Subcutaneous adipose tissue (tissue), 4 donors: ENCODE measurements around the gene OLFM1. TPM values are rescaled to one million over a fixed set of nuclear protein-coding genes. Genes with fewer than 3 reads are reported as not detected.

Source experiments
- total RNA-seq, 4 donors: library from RNA; depleted of rRNA; stranded (reverse); fragments of >200 nt; gene quantifications; one replicate each; pipeline ENCODE4 v1.1.0, GENCODE V29; 2016
- TF ChIP-seq, protein P1 (sequence below): fragments of 450-650 bp; IDR thresholded peaks from one replicate; pipeline ENCODE4 v1.5.1; 2016; ENCODE audit warnings: low read depth, mild to moderate bottlenecking, control low read depth, antibody characterized with exemption, moderate library complexity

The OLFM1 gene
- total RNA-seq, 4 donors from 2014 or later, result 10.9 to 25.6 (median 22.8) TPM

DNA sequence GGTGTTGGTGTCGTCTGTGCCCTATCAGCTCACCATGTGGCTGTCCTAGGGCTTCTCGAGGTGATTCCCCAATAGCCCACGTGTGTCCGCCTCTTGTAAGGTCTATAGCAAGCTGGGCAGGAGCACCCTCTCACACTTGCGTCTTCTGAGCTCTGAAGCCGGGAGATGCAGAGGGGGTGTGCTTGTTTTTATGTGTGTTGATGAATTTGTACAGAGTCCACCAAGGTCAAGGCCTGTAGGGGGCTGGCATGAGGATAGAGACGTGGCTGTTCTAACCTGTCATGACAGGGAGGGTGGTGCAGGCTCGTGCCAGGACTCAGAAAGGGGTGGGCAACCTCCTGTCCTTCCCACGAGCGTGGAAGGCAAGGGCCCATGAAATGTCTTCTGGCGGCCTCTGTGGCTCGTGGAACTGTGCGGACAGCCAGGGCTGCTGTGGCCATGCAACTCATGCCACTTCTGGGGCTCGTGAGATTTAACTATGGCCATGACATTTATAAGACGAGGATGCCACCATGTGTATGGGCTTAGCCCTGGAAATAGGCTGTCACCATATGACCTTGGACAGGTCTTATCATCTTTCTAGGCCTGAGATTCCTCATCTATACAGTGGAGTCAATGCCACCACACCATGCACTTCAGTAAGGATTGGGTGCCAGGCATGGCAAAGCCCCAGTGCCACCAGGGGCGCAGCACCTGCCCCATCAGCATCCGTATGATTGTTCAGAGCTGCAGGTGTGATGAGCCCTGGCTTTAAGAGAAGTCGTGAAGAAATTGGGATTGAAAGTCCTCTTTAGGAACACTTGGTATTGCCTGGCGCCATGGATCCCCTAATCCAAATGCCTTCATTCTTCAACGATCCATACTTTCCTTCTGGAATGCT lies 2.3 kb upstream of the OLFM1 start:
- TF ChIP-seq, protein P1, sequence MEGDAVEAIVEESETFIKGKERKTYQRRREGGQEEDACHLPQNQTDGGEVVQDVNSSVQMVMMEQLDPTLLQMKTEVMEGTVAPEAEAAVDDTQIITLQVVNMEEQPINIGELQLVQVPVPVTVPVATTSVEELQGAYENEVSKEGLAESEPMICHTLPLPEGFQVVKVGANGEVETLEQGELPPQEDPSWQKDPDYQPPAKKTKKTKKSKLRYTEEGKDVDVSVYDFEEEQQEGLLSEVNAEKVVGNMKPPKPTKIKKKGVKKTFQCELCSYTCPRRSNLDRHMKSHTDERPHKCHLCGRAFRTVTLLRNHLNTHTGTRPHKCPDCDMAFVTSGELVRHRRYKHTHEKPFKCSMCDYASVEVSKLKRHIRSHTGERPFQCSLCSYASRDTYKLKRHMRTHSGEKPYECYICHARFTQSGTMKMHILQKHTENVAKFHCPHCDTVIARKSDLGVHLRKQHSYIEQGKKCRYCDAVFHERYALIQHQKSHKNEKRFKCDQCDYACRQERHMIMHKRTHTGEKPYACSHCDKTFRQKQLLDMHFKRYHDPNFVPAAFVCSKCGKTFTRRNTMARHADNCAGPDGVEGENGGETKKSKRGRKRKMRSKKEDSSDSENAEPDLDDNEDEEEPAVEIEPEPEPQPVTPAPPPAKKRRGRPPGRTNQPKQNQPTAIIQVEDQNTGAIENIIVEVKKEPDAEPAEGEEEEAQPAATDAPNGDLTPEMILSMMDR, result no peak

DNA sequence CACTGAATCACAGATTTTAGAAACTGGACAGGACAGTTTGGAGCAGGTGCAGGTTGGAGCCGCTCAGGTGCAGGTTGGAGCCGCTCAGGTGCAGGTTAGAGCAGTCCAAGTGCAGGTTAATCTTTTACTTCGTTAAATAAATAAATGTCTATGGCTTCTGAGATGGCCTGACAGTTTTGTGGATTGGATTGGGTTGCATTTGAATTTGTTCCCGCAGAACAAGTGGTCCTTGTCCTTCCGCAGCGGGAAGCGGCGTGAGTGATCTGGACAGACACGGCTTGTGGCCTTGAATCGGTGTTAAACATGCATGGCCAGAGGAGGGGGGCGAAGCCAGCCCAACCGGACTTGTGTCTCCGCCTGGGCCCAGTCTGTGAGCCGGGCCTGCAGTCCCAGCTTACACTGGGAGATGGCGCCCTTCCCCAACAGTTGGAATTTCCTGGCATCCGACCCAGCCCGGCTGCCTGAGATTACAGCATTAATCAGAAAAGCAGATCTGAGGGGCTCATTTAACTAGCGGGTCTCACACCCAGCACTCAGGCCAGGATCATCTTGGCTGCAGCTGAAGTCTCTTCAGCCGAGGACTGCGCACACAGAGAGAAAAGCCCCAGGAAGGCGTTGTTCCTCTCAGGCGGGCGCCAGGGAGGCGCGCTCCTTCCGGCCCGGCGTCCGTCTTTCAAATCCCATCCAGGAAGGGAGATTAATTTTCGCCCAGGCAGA lies 1.5 kb upstream of the OLFM1 start:
- TF ChIP-seq, protein P1, result no peak

DNA sequence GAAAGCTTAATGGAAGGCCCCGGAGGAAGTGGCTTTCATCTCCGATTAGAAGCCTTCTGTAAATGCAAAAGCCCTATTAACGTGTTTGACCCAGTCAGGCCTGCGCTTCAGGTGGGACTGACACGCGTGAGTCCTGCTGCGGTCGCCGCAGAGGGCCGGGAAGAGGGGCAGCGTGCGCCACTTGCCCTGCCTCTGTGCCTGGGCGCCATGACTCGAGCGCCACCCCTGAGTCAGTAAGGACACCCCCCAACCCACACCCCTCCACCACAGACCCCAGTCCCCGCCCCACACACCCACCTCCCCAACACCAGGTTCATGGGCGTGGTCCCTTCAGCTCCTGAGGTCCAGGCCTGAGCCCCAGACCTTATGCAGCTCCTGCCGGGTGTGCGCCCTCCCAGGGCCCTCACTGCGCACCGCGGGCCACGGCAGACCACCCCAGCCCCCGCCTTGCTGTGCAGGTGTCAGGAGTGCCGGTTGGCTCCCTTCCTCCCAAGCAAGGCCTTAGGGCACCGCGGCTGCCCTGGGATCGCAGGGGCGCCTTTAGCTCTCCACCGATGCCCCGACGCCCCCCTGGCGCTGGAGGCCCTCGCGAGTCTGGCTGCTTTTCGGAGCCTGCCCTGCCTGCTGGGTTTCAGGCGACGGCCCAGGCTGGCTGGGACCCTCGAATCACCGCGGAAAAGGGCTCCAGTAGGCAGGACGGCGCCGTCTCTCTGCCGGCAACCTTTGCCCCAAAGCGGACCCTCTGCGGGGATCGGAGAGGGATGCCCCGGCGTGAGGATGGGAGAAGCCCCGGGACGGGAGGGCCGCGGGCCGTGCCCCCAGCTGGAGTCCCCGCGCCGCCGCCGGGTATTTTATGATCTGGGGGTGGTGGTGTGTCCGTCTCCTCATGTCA lies 625 bp upstream of the OLFM1 start:
- TF ChIP-seq, protein P1, result no peak

DNA sequence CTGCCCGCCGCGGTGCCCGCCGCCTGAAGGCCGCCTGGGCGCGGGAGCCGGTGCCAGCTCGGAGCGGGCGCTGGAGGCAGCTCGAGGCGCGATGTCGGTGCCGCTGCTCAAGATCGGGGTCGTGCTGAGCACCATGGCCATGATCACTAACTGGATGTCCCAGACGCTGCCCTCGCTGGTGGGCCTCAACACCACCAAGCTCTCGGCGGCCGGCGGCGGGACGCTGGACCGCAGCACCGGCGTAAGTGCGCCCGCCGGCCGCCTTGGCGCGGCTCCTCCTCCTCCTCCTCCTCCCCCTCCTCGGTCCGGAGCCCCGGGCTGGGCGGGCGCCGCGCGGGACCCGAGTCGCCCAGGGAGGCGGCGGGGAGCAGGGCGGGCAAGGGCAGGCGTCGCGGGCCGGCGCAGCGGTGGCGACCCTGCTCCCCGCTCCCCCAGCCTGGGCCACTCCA lies 455 bp downstream of the OLFM1 start:
- TF ChIP-seq, protein P1, result no peak

DNA sequence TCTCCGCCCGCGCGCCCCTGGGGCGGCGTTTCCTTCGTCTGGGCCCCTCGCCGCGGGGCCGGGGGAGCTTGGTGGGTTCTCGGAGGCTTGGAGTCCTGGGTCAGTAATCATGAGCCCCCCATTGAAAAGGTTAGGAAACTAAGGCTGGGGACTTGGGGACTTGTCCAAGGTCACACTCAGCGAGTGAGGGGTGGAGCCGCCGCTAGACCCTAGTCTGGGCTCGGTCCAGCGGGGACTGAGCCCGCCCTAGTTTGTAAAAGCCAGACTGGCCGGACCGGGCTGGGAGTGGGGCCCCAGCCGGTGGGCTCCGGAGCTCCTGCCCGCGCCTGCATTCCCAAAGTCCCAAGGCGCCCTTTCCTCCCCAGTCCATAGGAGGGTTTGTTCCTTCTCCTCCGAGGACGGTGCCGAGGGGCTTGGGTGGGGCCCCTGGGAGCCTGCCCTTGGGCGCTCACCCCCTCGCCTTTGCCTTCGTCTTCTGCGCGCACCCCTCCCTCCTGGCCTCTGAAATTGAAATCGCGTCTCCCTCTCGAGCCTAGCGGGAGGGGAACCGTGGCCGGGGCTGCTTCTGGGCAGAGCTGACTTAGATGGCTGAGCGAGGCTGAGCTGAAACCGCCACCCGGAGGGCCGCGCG lies 995 bp downstream of the OLFM1 start:
- TF ChIP-seq, protein P1, result no peak

DNA sequence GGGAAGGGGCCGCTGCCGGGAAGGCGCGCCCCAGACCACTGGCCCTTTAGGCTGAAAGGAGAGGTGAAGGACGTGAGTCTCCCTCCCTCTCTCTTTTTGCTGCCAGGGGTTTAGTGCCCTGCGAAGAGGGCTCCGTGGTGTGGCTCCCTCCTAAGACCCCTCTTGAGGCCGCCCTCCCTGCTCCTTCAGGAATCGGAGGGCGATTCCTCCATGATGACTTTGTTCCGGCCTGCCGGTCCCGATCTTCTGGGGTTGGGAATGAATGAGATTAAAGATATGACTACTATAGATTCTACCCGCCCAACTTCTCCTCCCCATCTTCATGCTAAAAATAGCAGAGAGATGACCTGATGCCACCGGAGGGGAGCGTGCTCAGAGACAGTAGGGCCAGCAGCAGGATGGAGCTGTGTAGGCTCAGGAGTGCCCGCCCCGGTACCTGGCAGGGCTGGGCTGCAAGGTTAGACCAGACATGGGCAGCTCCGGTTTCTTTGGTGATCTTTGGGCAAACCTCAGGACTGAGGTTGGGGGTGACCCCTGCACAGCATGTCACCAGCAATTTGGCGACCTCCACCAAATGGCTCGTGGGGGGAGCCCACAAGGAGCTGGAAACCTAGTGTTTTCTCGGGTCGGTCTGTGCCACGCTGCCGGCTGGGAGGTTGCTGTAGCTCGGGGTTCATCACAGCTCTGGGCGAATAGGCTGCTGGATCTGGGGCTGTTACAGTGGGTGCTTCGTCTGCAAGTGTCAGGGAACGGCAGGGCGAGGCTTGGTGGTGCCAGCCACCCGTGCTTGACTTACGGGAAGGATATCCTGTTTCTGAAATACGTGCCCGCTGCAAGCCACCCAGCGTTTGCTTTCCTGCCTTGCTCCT lies 1.7 kb downstream of the OLFM1 start:
- TF ChIP-seq, protein P1, result no peak
